GM23338 (cell line): ENCODE measurements around the gene RCOR1. TPM values are rescaled to one million over a fixed set of nuclear protein-coding genes. Genes with fewer than 3 reads are reported as not detected.

Experiments used
- ATAC-seq: fragments of 200-7000 bp; cut with Tn5 transposase; 3 replicates; pipeline ENCODE4 v1.9.1; 2020
- DNase-seq: peaks from one replicate; pipeline ENCODE4 v3.0.0-alpha.2; 2015; ENCODE audit warnings: low spot score
- H2AFZ ChIP-seq: fragments of 200-600 bp; sonication (generic); 2 replicates; pipeline ENCODE4 v1.8.0; 2016; ENCODE audit warnings: antibody characterized with exemption, mild to moderate bottlenecking, moderate library complexity
- H3F3A ChIP-seq: fragments of 200-600 bp; sonication (generic); replicated peaks from 2 replicates; pipeline ENCODE4 v1.8.0; 2017; ENCODE audit warnings: antibody characterized with exemption, mixed run types, low read depth
- H3K27ac ChIP-seq: fragments of 200-600 bp; sonication (generic); 2 replicates; pipeline ENCODE4 v1.6.1; 2016; ENCODE audit warnings: low read depth
- H3K27me3 ChIP-seq: fragments of 200-600 bp; sonication (generic); 2 replicates; pipeline ENCODE4 v1.8.0; 2016; ENCODE audit warnings: mild to moderate bottlenecking, mixed run types, moderate library complexity; ENCODE audit not compliant: insufficient read depth
- H3K36me3 ChIP-seq: fragments of 200-600 bp; sonication (generic); 2 replicates; pipeline ENCODE4 v1.8.0; 2016; ENCODE audit warnings: mild to moderate bottlenecking; ENCODE audit not compliant: insufficient read depth
- H3K4me1 ChIP-seq: fragments of 200-600 bp; sonication (generic); 2 replicates; pipeline ENCODE4 v1.8.0; 2016; ENCODE audit warnings: mild to moderate bottlenecking, moderate library complexity; ENCODE audit not compliant: insufficient read depth
- H3K4me2 ChIP-seq: fragments of 200-600 bp; sonication (generic); 2 replicates; pipeline ENCODE4 v1.7.1; 2017; ENCODE audit warnings: mixed run types
- H3K4me3 ChIP-seq: fragments of 200-600 bp; sonication (generic); 2 replicates; pipeline ENCODE4 v1.6.1; 2016; ENCODE audit warnings: mixed run types
- H3K79me2 ChIP-seq: fragments of 200-600 bp; sonication (generic); replicated peaks from 2 replicates; pipeline ENCODE4 v1.8.0; 2017; ENCODE audit warnings: mild to moderate bottlenecking; ENCODE audit not compliant: insufficient read depth
- H3K9me2 ChIP-seq: fragments of 200-600 bp; sonication (generic); 2 replicates; pipeline ENCODE4 v1.8.0; 2017; ENCODE audit not compliant: insufficient read depth
- H4K20me1 ChIP-seq: fragments of 200-600 bp; sonication (generic); replicated peaks from 2 replicates; pipeline ENCODE4 v1.8.0; 2017; ENCODE audit warnings: mild to moderate bottlenecking; ENCODE audit not compliant: insufficient read depth
- H3K27ac Mint-ChIP-seq: 2 replicates; pipeline ENCODE4 v1.8.0; 2020; ENCODE audit warnings: inconsistent platforms, mild to moderate bottlenecking, moderate library complexity, mixed read lengths
- H3K27me3 Mint-ChIP-seq: 3 replicates; pipeline ENCODE4 v1.8.0; 2022; ENCODE audit warnings: low read depth, mild to moderate bottlenecking, moderate library complexity, mixed read lengths, inconsistent platforms; ENCODE audit not compliant: insufficient read depth, poor library complexity
- H3K36me3 Mint-ChIP-seq: 3 replicates; pipeline ENCODE4 v1.8.0; 2021; ENCODE audit warnings: low read depth, mild to moderate bottlenecking, inconsistent platforms, moderate library complexity, mixed read lengths
- H3K4me1 Mint-ChIP-seq: 3 replicates; pipeline ENCODE4 v1.8.0; 2020; ENCODE audit warnings: mild to moderate bottlenecking, inconsistent platforms, mixed read lengths
- H3K4me3 Mint-ChIP-seq: 3 replicates; pipeline ENCODE4 v1.8.0; 2021; ENCODE audit warnings: moderate library complexity, mild to moderate bottlenecking, inconsistent platforms, mixed read lengths
- H3K9me3 Mint-ChIP-seq: 3 replicates; pipeline ENCODE4 v1.8.0; 2020; ENCODE audit warnings: moderate library complexity, mild to moderate bottlenecking, inconsistent platforms, mixed read lengths
- EZH2 ChIP-seq: fragments of 200-600 bp; sonication (generic); IDR thresholded peaks from one replicate; pipeline ENCODE4 v1.8.0; 2017; ENCODE audit warnings: antibody characterized with exemption, mild to moderate bottlenecking, low read depth; ENCODE audit not compliant: unreplicated experiment
- NANOG ChIP-seq: IDR thresholded peaks from 2 replicates; pipeline ENCODE4 v1.6.1; 2016; ENCODE audit warnings: antibody characterized with exemption, borderline replicate concordance
- POLR2AphosphoS5 ChIP-seq: IDR thresholded peaks from 2 replicates; pipeline ENCODE4 v1.6.1; 2016; ENCODE audit warnings: antibody characterized with exemption, low read depth
- STAT1 ChIP-seq: IDR thresholded peaks from one replicate; pipeline ENCODE4 v1.6.1; 2016; ENCODE audit warnings: antibody characterized with exemption; ENCODE audit not compliant: unreplicated experiment
- ZNF114 ChIP-seq: fragments of 250-450 bp; sonication (Bioruptor Pico); IDR thresholded peaks from 2 replicates; pipeline ENCODE4 v1.5.0; 2020; ENCODE audit warnings: mild to moderate bottlenecking, moderate library complexity
- polyA plus RNA-seq: library from polyadenylated mRNA; unstranded; fragments of >200 nt; fragmentation: Nextera tagmentation; extraction: Ambion mirVana; gene quantifications from 2 replicates; pipeline ENCODE4 v1.2.1, GENCODE V29; 2016
- total RNA-seq: library from RNA; depleted of rRNA; stranded (reverse); fragments of >200 nt; shearing (Covaris generic); gene quantifications from 2 replicates; pipeline ENCODE4 v1.2.3, GENCODE V29; 2014
- TF ChIP-seq, protein P1 (sequence below): IDR thresholded peaks from 2 replicates; pipeline ENCODE4 v1.6.1; 2016; ENCODE audit warnings: antibody characterized with exemption
- TF ChIP-seq, protein P2 (sequence below), 2 experiments: fragments of 200-600 bp in 1 of 2; sonication (generic) in 1 of 2; conservative IDR thresholded peaks; 2 replicates each; pipeline versions ENCODE4 v1.5.1 to v1.6.1; 2016 to 2017; ENCODE audit warnings: antibody characterized with exemption in 2 of 2, low read depth in 2 of 2, mild to moderate bottlenecking in 2 of 2, moderate library complexity in 1 of 2
- TF ChIP-seq, protein P3 (sequence below): IDR thresholded peaks from one replicate; pipeline ENCODE4 v1.6.1; 2018; ENCODE audit warnings: antibody characterized with exemption; ENCODE audit not compliant: unreplicated experiment
- TF ChIP-seq, protein P4 (sequence below): fragments of 250-450 bp; sonication (Bioruptor Pico); IDR thresholded peaks from 2 replicates; pipeline ENCODE4 v1.5.0; 2020; ENCODE audit warnings: mild to moderate bottlenecking, moderate library complexity

RCOR1 gene
- total and polyA plus RNA-seq, 2 experiments from 2014 or later: 7.6 to 26.1 TPM

DNA sequence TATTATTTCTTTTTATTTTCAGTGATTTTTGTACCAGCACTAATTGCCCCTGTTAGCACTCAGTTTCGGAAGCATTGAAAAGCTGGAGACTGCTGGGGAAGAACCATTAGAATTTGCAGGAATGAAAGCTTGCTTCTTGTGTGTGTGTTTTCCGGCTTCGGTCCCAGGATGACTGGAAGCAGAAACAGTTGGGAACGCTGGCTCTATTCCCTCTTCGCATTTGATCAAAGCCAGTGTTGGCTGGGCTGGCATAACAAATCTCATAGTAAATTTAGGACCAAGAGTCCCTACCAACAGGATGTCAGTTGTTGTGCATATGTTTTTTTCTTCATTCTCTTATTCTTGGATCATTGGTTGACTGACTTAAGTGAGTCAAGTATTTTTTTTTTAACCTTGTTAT lies 131.2 kb downstream of the RCOR1 start (continued):
- TF ChIP-seq, protein P1, sequence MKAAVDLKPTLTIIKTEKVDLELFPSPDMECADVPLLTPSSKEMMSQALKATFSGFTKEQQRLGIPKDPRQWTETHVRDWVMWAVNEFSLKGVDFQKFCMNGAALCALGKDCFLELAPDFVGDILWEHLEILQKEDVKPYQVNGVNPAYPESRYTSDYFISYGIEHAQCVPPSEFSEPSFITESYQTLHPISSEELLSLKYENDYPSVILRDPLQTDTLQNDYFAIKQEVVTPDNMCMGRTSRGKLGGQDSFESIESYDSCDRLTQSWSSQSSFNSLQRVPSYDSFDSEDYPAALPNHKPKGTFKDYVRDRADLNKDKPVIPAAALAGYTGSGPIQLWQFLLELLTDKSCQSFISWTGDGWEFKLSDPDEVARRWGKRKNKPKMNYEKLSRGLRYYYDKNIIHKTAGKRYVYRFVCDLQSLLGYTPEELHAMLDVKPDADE: no peak
- TF ChIP-seq EZH2 (no peak), STAT1 (no peak), NANOG (no peak), POLR2AphosphoS5 (no peak), ZNF114 (CRISPR knock-in tag) (no peak)
- TF ChIP-seq, protein P2, sequence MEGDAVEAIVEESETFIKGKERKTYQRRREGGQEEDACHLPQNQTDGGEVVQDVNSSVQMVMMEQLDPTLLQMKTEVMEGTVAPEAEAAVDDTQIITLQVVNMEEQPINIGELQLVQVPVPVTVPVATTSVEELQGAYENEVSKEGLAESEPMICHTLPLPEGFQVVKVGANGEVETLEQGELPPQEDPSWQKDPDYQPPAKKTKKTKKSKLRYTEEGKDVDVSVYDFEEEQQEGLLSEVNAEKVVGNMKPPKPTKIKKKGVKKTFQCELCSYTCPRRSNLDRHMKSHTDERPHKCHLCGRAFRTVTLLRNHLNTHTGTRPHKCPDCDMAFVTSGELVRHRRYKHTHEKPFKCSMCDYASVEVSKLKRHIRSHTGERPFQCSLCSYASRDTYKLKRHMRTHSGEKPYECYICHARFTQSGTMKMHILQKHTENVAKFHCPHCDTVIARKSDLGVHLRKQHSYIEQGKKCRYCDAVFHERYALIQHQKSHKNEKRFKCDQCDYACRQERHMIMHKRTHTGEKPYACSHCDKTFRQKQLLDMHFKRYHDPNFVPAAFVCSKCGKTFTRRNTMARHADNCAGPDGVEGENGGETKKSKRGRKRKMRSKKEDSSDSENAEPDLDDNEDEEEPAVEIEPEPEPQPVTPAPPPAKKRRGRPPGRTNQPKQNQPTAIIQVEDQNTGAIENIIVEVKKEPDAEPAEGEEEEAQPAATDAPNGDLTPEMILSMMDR (conservative IDR thresholded peaks at IDR 0.05; ENCODE audit: low read depth in 2 of 2): no peak

DNA sequence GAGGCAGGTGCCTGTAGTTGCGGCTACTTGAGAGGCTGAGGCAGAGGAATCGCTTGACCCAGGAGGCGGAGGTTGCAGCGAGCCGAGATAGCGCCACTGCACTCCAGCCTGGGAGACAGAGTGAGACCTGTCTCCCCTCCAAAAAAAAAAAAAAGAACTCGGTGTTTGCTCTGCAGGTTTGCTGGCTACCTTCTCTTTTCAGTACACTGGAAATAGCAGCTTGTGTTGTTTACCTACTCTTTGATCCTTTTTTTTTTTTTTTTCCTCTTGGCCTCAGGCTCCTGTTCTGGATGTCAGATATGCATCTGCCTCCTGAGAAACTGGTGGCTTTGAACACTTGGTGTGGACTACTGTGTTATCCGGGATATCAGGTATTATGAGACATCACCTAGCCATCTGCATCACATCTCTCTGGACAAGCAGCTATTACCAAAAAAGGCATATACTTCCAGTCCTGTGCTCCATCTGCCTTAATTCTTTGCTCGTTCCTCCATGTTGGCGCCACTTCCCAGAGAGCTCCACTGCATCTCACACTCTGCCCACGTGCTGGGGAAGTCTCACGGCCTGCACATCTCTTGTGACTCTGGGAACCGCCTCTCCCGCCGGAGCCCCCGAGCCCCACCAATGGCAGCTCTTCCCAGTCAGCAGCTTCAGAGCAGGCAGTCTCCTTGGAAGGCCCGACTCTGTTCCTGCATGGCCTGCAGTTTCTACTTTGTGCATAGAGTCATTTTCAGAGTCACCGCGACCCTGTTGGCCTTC lies 133.9 kb downstream of the RCOR1 start:
- Histone ChIP-seq H4K20me1 (peaks cover 4% of the 10 kb centered on the region; the same call in 1 of the 2 replicates), H3K9me2 (no peaks in the 10 kb centered on the region), H2AFZ (no peak overlapping the region), H3K27ac (no peak overlapping the region), H3K79me2 (no peaks in the 10 kb centered on the region), H3K4me1 (peaks cover 26% of the 10 kb centered on the region), H3K4me3 (no peak overlapping the region), H3K36me3 (no peaks in the 10 kb centered on the region; the same call in 1 of the 2 replicates), H3K4me2 (no peak overlapping the region), H3F3A (no peaks in the 10 kb centered on the region), H3K27me3 (no peaks in the 10 kb centered on the region)
- DNase-seq (no peak), ATAC-seq (no peak)
- Mint-ChIP-seq H3K4me3 (no peak overlapping the region), H3K4me1 (peaks cover 16% of the 10 kb centered on the region), H3K27ac (peak overlapping the region; percentile 73; the same call in 1 of the 2 replicates), H3K9me3 (no peaks in the 10 kb centered on the region), H3K36me3 (peaks cover 53% of the 10 kb centered on the region), H3K27me3 (no peaks in the 10 kb centered on the region)
- TF ChIP-seq, protein P3, sequence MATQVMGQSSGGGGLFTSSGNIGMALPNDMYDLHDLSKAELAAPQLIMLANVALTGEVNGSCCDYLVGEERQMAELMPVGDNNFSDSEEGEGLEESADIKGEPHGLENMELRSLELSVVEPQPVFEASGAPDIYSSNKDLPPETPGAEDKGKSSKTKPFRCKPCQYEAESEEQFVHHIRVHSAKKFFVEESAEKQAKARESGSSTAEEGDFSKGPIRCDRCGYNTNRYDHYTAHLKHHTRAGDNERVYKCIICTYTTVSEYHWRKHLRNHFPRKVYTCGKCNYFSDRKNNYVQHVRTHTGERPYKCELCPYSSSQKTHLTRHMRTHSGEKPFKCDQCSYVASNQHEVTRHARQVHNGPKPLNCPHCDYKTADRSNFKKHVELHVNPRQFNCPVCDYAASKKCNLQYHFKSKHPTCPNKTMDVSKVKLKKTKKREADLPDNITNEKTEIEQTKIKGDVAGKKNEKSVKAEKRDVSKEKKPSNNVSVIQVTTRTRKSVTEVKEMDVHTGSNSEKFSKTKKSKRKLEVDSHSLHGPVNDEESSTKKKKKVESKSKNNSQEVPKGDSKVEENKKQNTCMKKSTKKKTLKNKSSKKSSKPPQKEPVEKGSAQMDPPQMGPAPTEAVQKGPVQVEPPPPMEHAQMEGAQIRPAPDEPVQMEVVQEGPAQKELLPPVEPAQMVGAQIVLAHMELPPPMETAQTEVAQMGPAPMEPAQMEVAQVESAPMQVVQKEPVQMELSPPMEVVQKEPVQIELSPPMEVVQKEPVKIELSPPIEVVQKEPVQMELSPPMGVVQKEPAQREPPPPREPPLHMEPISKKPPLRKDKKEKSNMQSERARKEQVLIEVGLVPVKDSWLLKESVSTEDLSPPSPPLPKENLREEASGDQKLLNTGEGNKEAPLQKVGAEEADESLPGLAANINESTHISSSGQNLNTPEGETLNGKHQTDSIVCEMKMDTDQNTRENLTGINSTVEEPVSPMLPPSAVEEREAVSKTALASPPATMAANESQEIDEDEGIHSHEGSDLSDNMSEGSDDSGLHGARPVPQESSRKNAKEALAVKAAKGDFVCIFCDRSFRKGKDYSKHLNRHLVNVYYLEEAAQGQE: no peak
- TF ChIP-seq NANOG: no peak
- no peak for TF ChIP-seq ZNF114 (CRISPR knock-in tag)
- TF ChIP-seq STAT1: no peak
- TF ChIP-seq, protein P4, sequence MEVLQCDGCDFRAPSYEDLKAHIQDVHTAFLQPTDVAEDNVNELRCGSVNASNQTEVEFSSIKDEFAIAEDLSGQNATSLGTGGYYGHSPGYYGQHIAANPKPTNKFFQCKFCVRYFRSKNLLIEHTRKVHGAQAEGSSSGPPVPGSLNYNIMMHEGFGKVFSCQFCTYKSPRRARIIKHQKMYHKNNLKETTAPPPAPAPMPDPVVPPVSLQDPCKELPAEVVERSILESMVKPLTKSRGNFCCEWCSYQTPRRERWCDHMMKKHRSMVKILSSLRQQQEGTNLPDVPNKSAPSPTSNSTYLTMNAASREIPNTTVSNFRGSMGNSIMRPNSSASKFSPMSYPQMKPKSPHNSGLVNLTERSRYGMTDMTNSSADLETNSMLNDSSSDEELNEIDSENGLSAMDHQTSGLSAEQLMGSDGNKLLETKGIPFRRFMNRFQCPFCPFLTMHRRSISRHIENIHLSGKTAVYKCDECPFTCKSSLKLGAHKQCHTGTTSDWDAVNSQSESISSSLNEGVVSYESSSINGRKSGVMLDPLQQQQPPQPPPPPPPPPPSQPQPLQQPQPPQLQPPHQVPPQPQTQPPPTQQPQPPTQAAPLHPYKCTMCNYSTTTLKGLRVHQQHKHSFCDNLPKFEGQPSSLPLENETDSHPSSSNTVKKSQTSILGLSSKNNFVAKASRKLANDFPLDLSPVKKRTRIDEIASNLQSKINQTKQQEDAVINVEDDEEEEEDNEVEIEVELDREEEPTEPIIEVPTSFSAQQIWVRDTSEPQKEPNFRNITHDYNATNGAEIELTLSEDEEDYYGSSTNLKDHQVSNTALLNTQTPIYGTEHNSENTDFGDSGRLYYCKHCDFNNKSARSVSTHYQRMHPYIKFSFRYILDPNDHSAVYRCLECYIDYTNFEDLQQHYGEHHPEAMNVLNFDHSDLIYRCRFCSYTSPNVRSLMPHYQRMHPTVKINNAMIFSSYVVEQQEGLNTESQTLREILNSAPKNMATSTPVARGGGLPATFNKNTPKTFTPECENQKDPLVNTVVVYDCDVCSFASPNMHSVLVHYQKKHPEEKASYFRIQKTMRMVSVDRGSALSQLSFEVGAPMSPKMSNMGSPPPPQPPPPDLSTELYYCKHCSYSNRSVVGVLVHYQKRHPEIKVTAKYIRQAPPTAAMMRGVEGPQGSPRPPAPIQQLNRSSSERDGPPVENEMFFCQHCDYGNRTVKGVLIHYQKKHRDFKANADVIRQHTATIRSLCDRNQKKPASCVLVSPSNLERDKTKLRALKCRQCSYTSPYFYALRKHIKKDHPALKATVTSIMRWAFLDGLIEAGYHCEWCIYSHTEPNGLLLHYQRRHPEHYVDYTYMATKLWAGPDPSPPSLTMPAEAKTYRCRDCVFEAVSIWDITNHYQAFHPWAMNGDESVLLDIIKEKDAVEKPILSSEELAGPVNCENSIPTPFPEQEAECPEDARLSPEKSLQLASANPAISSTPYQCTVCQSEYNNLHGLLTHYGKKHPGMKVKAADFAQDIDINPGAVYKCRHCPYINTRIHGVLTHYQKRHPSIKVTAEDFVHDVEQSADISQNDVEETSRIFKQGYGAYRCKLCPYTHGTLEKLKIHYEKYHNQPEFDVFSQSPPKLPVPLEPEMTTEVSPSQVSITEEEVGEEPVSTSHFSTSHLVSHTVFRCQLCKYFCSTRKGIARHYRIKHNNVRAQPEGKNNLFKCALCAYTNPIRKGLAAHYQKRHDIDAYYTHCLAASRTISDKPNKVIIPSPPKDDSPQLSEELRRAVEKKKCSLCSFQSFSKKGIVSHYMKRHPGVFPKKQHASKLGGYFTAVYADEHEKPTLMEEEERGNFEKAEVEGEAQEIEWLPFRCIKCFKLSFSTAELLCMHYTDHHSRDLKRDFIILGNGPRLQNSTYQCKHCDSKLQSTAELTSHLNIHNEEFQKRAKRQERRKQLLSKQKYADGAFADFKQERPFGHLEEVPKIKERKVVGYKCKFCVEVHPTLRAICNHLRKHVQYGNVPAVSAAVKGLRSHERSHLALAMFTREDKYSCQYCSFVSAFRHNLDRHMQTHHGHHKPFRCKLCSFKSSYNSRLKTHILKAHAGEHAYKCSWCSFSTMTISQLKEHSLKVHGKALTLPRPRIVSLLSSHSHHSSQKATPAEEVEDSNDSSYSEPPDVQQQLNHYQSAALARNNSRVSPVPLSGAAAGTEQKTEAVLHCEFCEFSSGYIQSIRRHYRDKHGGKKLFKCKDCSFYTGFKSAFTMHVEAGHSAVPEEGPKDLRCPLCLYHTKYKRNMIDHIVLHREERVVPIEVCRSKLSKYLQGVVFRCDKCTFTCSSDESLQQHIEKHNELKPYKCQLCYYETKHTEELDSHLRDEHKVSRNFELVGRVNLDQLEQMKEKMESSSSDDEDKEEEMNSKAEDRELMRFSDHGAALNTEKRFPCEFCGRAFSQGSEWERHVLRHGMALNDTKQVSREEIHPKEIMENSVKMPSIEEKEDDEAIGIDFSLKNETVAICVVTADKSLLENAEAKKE (CRISPR knock-in tag): no peak
- TF ChIP-seq, protein P1: no peak
